Panc1 (cell line): ENCODE data around the gene SLC35F1. TPM values are rescaled to one million over a fixed set of nuclear protein-coding genes. Genes with fewer than 3 reads are reported as not detected.

Source experiments
- ATAC-seq: fragments of 200-7000 bp; cut with Tn5 transposase; 2 replicates; pipeline ENCODE4 v1.9.1; 2020; ENCODE audit warnings: mild to moderate bottlenecking, moderate library complexity
- BruUV-seq: library from RNA; stranded (reverse); fragments of 400-500 nt; replicated peaks from 2 replicates; lab custom pipeline; 2021; lab: Mats Ljungman, UMichigan
- CTCF ChIA-PET: fragments of 300-600 bp; sonication (Branson Sonifier 250); formaldehyde crosslinking; loops from one replicate; lab custom pipeline; 2022; ENCODE audit warnings: antibody characterized with exemption; lab: Charles Lee
- POLR2A ChIA-PET: fragments of 300-600 bp; sonication (Branson Sonifier 250); formaldehyde crosslinking; loops from one replicate; lab custom pipeline; 2022; ENCODE audit warnings: antibody characterized with exemption; lab: Charles Lee
- DNase-seq: peaks from one replicate; pipeline ENCODE4 v3.0.0-alpha.2; 2010; ENCODE audit warnings: low read depth, low spot score
- H3K27ac ChIP-seq: 2 replicates; pipeline ENCODE4 v1.5.1; 2011; ENCODE audit warnings: mild to moderate bottlenecking, low read length, inconsistent platforms
- H3K27me3 ChIP-seq: fragments of 200-500 bp; sonication (Bioruptor generic); 2 replicates; pipeline ENCODE4 v1.6.0; 2014; ENCODE audit warnings: low read length, inconsistent platforms; ENCODE audit not compliant: control insufficient read depth, insufficient read depth
- H3K36me3 ChIP-seq: fragments of 200-500 bp; sonication (Bioruptor generic); 2 replicates; pipeline ENCODE4 v1.5.1; 2014; ENCODE audit warnings: inconsistent platforms, mild to moderate bottlenecking, low read length, moderate library complexity; ENCODE audit not compliant: control insufficient read depth, insufficient read depth
- H3K4me1 ChIP-seq: 2 replicates; pipeline ENCODE4 v1.5.1; 2011; ENCODE audit warnings: inconsistent platforms, mild to moderate bottlenecking, low read length, moderate library complexity; ENCODE audit not compliant: control insufficient read depth, insufficient read depth
- H3K4me3 ChIP-seq, 2 experiments: 2 replicates each; pipeline ENCODE4 v1.5.1; 2011 to 2012; ENCODE audit warnings: low read depth in 2 of 2, low read length in 2 of 2, mild to moderate bottlenecking in 2 of 2, inconsistent platforms in 1 of 2, moderate library complexity in 1 of 2
- H3K9me3 ChIP-seq: fragments of 200-500 bp; sonication (Bioruptor generic); 2 replicates; pipeline ENCODE4 v1.5.1; 2014; ENCODE audit warnings: low read depth, mild to moderate bottlenecking, inconsistent platforms, low read length, moderate library complexity; ENCODE audit not compliant: control insufficient read depth, insufficient read depth
- CTCF ChIP-seq: fragments of 450-650 bp; IDR thresholded peaks from 2 replicates; pipeline ENCODE4 v1.5.1; 2017; ENCODE audit warnings: mild to moderate bottlenecking
- POLR2AphosphoS5 ChIP-seq: IDR thresholded peaks from 2 replicates; pipeline ENCODE4 v1.6.1; 2012; ENCODE audit warnings: mild to moderate bottlenecking, low read depth, low read length, moderate library complexity
- SIN3A ChIP-seq: IDR thresholded peaks from 2 replicates; pipeline ENCODE4 v1.6.1; 2012; ENCODE audit warnings: low read depth, mild to moderate bottlenecking, low read length, moderate library complexity, borderline replicate concordance; ENCODE audit not compliant: insufficient read depth
- TCF7L2 ChIP-seq: IDR thresholded peaks from 2 replicates; pipeline ENCODE4 v1.6.1; 2011; ENCODE audit warnings: mild to moderate bottlenecking, low read depth, low read length, inconsistent platforms
- in situ Hi-C: cut with HindIII; loops from 2 replicates; pipeline ENCODE4 v1.10.0; 2016; ENCODE audit warnings: low sequenced_read_pairs, low pct_unique_long_range_greater_than_20kb
- intact Hi-C: fragments of 100-400 bp; cut with micrococcal nuclease; formaldehyde crosslinking; loops from one replicate; pipeline ENCODE4 v1.10.0; 2022; ENCODE audit not compliant: unreplicated experiment
- total RNA-seq: library from RNA; stranded (reverse); gene quantifications from one replicate; pipeline ENCODE4 v1.2.1, GENCODE V29; 2021; ENCODE audit not compliant: unreplicated experiment
- TF ChIP-seq, protein P1 (sequence below), 2 experiments: IDR thresholded peaks; 2 replicates each; pipeline ENCODE4 v1.6.1; 2011 to 2012; ENCODE audit warnings: low read depth in 2 of 2, control low read depth in 1 of 2, low read length in 1 of 2, mild to moderate bottlenecking in 1 of 2, moderate library complexity in 1 of 2; ENCODE audit not compliant: insufficient read depth in 1 of 2

SLC35F1 gene
- total RNA-seq, 1 experiment from 2014 or later, result not detected

GRCh38 chr6:118260833-118261232 is 353.8 kb downstream of the SLC35F1 start:
- H3K27me3 ChIP-seq, result no peaks in the 10 kb centered on the region; the same call in 1 of the 2 replicates
- no TSS peak for BruUV-seq
- DNase-seq, result no peak
- no peak for ATAC-seq
- ChIA-PET POLR2A (no interaction called here), CTCF (no interaction called here)
- intact Hi-C loops (loop anchor here (2.0 to 10.0 kb wide), 3 partner anchors 284 to 916 kb away; no protein-coding TSS in a partner anchor), in situ Hi-C loops (no loop called here)
- H3K36me3 ChIP-seq, result no peaks in the 10 kb centered on the region
- no peaks in the 10 kb centered on the region for H3K9me3 ChIP-seq
- H3K27ac ChIP-seq, result no peak overlapping the region
- no peaks in the 10 kb centered on the region for H3K4me1 ChIP-seq
- no peak overlapping the region for H3K4me3 ChIP-seq
- TF ChIP-seq POLR2AphosphoS5 (no peak), CTCF (no peak), TCF7L2 (no peak), SIN3A (no peak)
- TF ChIP-seq, protein P1, sequence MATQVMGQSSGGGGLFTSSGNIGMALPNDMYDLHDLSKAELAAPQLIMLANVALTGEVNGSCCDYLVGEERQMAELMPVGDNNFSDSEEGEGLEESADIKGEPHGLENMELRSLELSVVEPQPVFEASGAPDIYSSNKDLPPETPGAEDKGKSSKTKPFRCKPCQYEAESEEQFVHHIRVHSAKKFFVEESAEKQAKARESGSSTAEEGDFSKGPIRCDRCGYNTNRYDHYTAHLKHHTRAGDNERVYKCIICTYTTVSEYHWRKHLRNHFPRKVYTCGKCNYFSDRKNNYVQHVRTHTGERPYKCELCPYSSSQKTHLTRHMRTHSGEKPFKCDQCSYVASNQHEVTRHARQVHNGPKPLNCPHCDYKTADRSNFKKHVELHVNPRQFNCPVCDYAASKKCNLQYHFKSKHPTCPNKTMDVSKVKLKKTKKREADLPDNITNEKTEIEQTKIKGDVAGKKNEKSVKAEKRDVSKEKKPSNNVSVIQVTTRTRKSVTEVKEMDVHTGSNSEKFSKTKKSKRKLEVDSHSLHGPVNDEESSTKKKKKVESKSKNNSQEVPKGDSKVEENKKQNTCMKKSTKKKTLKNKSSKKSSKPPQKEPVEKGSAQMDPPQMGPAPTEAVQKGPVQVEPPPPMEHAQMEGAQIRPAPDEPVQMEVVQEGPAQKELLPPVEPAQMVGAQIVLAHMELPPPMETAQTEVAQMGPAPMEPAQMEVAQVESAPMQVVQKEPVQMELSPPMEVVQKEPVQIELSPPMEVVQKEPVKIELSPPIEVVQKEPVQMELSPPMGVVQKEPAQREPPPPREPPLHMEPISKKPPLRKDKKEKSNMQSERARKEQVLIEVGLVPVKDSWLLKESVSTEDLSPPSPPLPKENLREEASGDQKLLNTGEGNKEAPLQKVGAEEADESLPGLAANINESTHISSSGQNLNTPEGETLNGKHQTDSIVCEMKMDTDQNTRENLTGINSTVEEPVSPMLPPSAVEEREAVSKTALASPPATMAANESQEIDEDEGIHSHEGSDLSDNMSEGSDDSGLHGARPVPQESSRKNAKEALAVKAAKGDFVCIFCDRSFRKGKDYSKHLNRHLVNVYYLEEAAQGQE (IDR thresholded peaks at IDR 0.05; ENCODE audit: insufficient read depth in 1 of 2, low read depth in 2 of 2, low read length in 1 of 2), result no peak

DNA sequence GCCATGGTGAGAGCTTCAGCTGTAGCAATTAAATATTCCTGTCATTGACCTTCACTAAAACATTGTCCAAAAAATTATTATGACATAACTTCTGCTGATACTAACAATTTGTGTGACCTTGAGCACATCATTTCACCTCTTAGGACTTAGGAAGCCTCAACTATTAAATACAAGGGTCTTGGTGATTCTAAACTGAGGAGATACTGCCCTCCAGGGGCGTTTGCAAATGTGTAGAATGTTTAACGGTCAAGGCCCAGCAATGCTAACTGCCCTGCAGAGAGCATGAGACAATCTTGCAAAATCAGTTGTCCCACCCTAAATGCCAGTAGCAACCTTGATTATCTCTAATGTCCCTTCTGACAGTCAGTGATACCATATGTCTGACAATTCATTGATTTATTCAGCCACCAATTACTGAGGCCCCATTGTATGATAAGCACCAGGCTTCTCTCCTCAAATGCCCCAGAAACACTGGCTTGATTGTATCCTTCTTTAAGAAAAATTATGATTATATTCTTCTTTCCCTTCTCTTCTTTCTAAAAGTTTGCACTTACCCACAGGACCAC is 356.9 kb downstream of the SLC35F1 start:
- intact Hi-C loops, result loop anchor here (5.0 to 10.0 kb wide), 2 partner anchors 287 to 919 kb away; no protein-coding TSS in a partner anchor
- no peaks in the 10 kb centered on the region for H3K36me3 ChIP-seq
- no peaks in the 10 kb centered on the region for H3K4me1 ChIP-seq
- POLR2A ChIA-PET, result no interaction called here
- DNase-seq (no peak), ATAC-seq (0 out of 2 replicates have a peak, but pooled peaks have one; percentile 81)
- TF ChIP-seq SIN3A (no peak), CTCF (peak; percentile 65)
- H3K27ac ChIP-seq, result no peak overlapping the region
- no peaks in the 10 kb centered on the region for H3K27me3 ChIP-seq
- BruUV-seq, result no TSS peak
- in situ Hi-C loops, result no loop called here
- no peak overlapping the region for H3K4me3 ChIP-seq
- no peaks in the 10 kb centered on the region for H3K9me3 ChIP-seq
- CTCF ChIA-PET, result interaction anchor here (0.9 kb wide), 1 partner anchor 288 kb away, joined by 4 read pairs; no protein-coding TSS in a partner anchor
